OCI-LY7 (cell line): Measurements from ENCODE around the gene GGA1. TPM values are rescaled to one million over a fixed set of nuclear protein-coding genes. Genes with fewer than 3 reads are reported as not detected.
"Not testable (repeated sequence)": the region's sequence is repeated elsewhere in the genome, so short reads cannot be mapped to it uniquely, and the experiment has no call there.

Experiments used
- BruUV-seq: library from RNA; stranded (reverse); fragments of 400-500 nt; replicated peaks from 2 replicates; lab custom pipeline; 2021; lab: Mats Ljungman, UMichigan
- CTCF ChIA-PET: fragments of 300-600 bp; sonication (Branson Sonifier 250); formaldehyde crosslinking; loops from one replicate; lab custom pipeline; 2022; ENCODE audit warnings: antibody characterized with exemption; ENCODE audit not compliant: unreplicated experiment; lab: Charles Lee
- POLR2A ChIA-PET: fragments of 300-600 bp; sonication (Branson Sonifier 250); formaldehyde crosslinking; loops from one replicate; lab custom pipeline; 2022; ENCODE audit warnings: antibody characterized with exemption; lab: Charles Lee
- DNase-seq: peaks from one replicate; pipeline ENCODE4 v3.0.0-alpha.2; 2015; ENCODE audit warnings: low spot score
- H2AFZ ChIP-seq: fragments of 200-600 bp; sonication (generic), shearing (Covaris generic); 2 replicates; pipeline ENCODE4 v1.6.1; 2014; ENCODE audit warnings: mild to moderate bottlenecking, antibody characterized with exemption, low read length, moderate library complexity
- H3K27ac ChIP-seq: fragments of 200-600 bp; sonication (generic); 2 replicates; pipeline ENCODE4 v1.5.1; 2014; ENCODE audit warnings: mixed run types, low read depth, mild to moderate bottlenecking, moderate library complexity, low read length, inconsistent platforms; ENCODE audit not compliant: poor library complexity, severe bottlenecking
- H3K36me3 ChIP-seq: fragments of 200-600 bp; sonication (generic); 2 replicates; pipeline ENCODE4 v1.6.1; 2014; ENCODE audit warnings: mild to moderate bottlenecking, antibody characterized with exemption, low read length, moderate library complexity, mixed read lengths; ENCODE audit not compliant: insufficient read depth
- H3K4me1 ChIP-seq: fragments of 200-600 bp; sonication (generic); 2 replicates; pipeline ENCODE4 v1.5.1; 2014; ENCODE audit warnings: mild to moderate bottlenecking, low read length; ENCODE audit not compliant: insufficient read depth, poor library complexity, severe bottlenecking
- H3K4me2 ChIP-seq: fragments of 200-600 bp; sonication (generic); 2 replicates; pipeline ENCODE4 v1.6.1; 2014; ENCODE audit warnings: mild to moderate bottlenecking, low read length
- H3K4me3 ChIP-seq: fragments of 200-600 bp; sonication (generic); 2 replicates; pipeline ENCODE4 v1.5.1; 2014; ENCODE audit warnings: mild to moderate bottlenecking, low read depth, low read length; ENCODE audit not compliant: poor library complexity, severe bottlenecking
- H3K79me2 ChIP-seq: fragments of 200-600 bp; sonication (generic); 2 replicates; pipeline ENCODE4 v1.6.1; 2016; ENCODE audit warnings: low read depth, mild to moderate bottlenecking, low read length, moderate library complexity, mixed read lengths; ENCODE audit not compliant: insufficient read depth
- H3K9me2 ChIP-seq: fragments of 200-600 bp; sonication (generic); 2 replicates; pipeline ENCODE4 v1.6.1; 2016; ENCODE audit warnings: mild to moderate bottlenecking, low read length, mixed read lengths; ENCODE audit not compliant: insufficient read depth
- H3K9me3 ChIP-seq: fragments of 200-600 bp; sonication (generic); 2 replicates; pipeline ENCODE4 v1.6.1; 2014; ENCODE audit warnings: mild to moderate bottlenecking, mixed run types, low read length, mixed read lengths
- H4K20me1 ChIP-seq: fragments of 200-600 bp; sonication (generic); 2 replicates; pipeline ENCODE4 v1.6.1; 2014; ENCODE audit warnings: mild to moderate bottlenecking, antibody characterized with exemption, low read length, moderate library complexity, mixed read lengths; ENCODE audit not compliant: insufficient read depth
- CTCF ChIP-seq: fragments of 200-600 bp; sonication (generic); conservative IDR thresholded peaks from 2 replicates; pipeline ENCODE4 v1.5.1; 2014; ENCODE audit warnings: mild to moderate bottlenecking, antibody characterized with exemption, low read length, moderate library complexity, mixed read lengths
- EZH2phosphoT487 ChIP-seq: fragments of 200-600 bp; sonication (generic); IDR thresholded peaks from 2 replicates; pipeline ENCODE4 v1.6.1; 2018; ENCODE audit warnings: low read depth, borderline replicate concordance, mild to moderate bottlenecking, mixed run types, antibody characterized with exemption, low read length, moderate library complexity, mixed read lengths
- intact Hi-C: fragments of 100-400 bp; cut with micrococcal nuclease; formaldehyde crosslinking; loops from one replicate; pipeline ENCODE4 v1.10.0; 2022; ENCODE audit not compliant: unreplicated experiment
- total RNA-seq, 2 experiments: library from RNA; depleted of rRNA in 1 of 2; stranded (reverse); fragments of >200 nt in 1 of 2; shearing (Covaris generic) in 1 of 2; gene quantifications; 2 replicates each; pipeline ENCODE4 v1.2.3, GENCODE V29; 2014 to 2022

GGA1 gene
- total RNA-seq, 2 experiments from 2014 or later: 127 to 172 TPM

GRCh38 chr22:37601203-37601539 is 7.5 kb upstream of the GGA1 start:
- Histone ChIP-seq H2AFZ (peak overlapping the region; percentile 54; the same call in 1 of the 2 replicates), H3K9me2 (no peaks in the 10 kb centered on the region), H4K20me1 (no peaks in the 10 kb centered on the region), H3K27ac (no peak overlapping the region), H3K4me3 (no peak overlapping the region), H3K9me3 (no peaks in the 10 kb centered on the region), H3K4me2 (peak overlapping the region; percentile 56), H3K4me1 (peaks cover 19% of the 10 kb centered on the region), H3K79me2 (no peaks in the 10 kb centered on the region), H3K36me3 (no peaks in the 10 kb centered on the region)
- BruUV-seq: no TSS peak
- intact Hi-C loops: no loop called here
- TF ChIP-seq CTCF: no peak
- TF ChIP-seq EZH2phosphoT487: no peak
- ChIA-PET CTCF (interaction anchor here (1.2 kb wide), 1 partner anchor 9 kb away, joined by 8 read pairs; no protein-coding TSS in a partner anchor), POLR2A (interaction anchor here (1.4 kb wide), 1 partner anchor 8 kb away, joined by 3 read pairs; the partner anchor contains the start of gene GGA1)
- DNase-seq: no peak

- BruUV-seq: no TSS peak
- H4K20me1 ChIP-seq: no peaks in the 10 kb centered on the region
- POLR2A ChIA-PET: interaction anchor here (0.7 kb wide), 1 partner anchor 62 kb away, joined by 3 read pairs; no protein-coding TSS in a partner anchor
Measured at GRCh38 chr22:37601540-37602442, 6.8 kb upstream of the GGA1 start.

GRCh38 chr22:37602546-37603277 is 5.9 kb upstream of the GGA1 start:
- intact Hi-C loops, H4K20me1 ChIP-seq, H3K36me3 ChIP-seq, H3K27ac ChIP-seq, H3K79me2 ChIP-seq, BruUV-seq, H3K9me3 ChIP-seq, H3K4me3 ChIP-seq, H3K9me2 ChIP-seq, H3K4me2 ChIP-seq, DNase-seq, H2AFZ ChIP-seq: not testable (repeated sequence)
- POLR2A ChIA-PET: interaction anchor here (0.7 kb wide), 2 partner anchors 63 to 128 kb away, joined by 3 to 5 read pairs; no protein-coding TSS in a partner anchor
- peaks cover 28% of the 10 kb centered on the region for H3K4me1 ChIP-seq
- CTCF ChIA-PET: interaction anchor here (1.2 kb wide), 1 partner anchor 11 kb away, joined by 8 read pairs; no protein-coding TSS in a partner anchor

More at GRCh38 chr22:37601540-37602442, 6.8 kb upstream of the GGA1 start:
- Histone ChIP-seq H3K4me3 (no peak overlapping the region), H3K9me2 (no peaks in the 10 kb centered on the region), H3K27ac (no peak overlapping the region), H3K9me3 (no peaks in the 10 kb centered on the region), H3K4me1 (peaks cover 20% of the 10 kb centered on the region), H3K36me3 (no peaks in the 10 kb centered on the region), H3K4me2 (peak overlapping the region; percentile 56), H2AFZ (peak overlapping the region; percentile 54; the same call in 1 of the 2 replicates), H3K79me2 (no peaks in the 10 kb centered on the region)
- intact Hi-C loops: no loop called here
- DNase-seq: peak; percentile 65
- CTCF ChIA-PET: interaction anchor here (1.2 kb wide), 1 partner anchor 10 kb away, joined by 8 read pairs; no protein-coding TSS in a partner anchor
- TF ChIP-seq CTCF (no peak), EZH2phosphoT487 (no peak)
